ENCODE results near the gene SERGEF.
A peak's percentile ranks its signal among the peaks of the same experiment; 100 is the strongest.

Gene SERGEF

DNA sequence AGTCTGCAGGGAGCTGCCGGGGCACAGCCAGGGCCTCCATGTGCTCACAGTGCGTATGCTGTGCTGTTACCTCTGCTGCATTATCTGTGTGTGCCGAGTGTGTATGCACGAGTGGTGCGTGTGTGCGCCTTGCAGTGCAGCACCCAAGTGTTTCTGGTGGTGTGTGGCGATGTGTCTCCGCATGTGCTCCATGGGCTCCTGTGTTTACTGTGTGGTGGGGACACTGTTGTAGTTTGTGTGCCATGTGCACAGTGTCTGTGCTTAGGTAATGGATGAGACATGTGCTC, 246.8 kb downstream of the SERGEF start:
- DNase-seq = no peak

- no peak for DNase-seq
Observed at GRCh38 chr11:17765356-17766072, 247.3 kb downstream of the SERGEF start.

DNA sequence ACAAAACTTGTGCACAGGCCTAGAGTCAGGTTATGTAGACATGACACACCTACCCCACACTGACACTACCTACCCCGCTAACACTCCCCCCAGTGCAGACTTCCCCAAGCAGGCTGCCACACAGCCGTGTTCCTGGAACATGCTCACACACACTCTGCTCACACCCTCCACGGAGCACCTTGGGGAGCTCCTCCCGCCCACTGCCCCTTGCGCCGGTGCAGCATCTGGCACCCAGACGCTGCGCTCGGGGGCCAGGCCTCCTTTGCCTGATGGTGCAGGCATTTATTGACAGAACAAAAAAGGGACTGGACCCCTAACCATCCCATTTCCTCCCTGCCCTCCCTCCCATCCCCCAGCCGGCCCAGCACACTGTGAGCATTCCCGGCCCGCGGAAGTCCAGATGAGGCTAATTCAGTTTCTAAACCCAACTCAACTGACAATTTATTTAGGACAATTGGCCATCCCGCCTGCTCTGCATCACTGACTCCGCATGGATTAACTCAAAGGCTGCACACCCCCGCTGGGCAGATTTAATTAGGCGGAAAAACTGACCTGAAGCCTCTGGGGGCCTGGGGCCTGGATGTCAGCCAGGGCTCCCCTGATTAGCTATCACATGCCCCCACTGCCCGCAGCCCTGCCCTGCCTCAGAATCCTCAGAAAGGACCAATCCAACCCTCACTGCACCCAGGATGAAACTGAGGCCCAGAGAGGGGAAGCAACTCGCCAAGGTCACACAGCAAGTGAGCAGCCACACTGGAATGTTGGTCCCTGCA, 248.2 kb downstream of the SERGEF start:
- no peak for DNase-seq

DNA sequence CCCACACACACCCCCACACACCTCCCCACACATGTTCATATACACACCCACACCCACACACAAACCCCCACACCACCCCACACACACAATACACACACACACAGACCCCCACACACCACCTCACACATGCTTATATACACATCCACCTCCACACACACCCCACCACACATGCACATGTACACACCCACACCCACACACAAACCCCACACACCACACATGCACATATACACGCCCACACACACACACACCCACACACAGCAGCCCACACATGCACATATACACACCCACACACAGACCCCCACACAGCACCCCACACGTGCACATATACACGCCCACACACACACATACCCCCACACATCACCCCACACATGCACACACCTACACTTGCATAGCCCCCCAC, 249.1 kb downstream of the SERGEF start:
- DNase-seq = no peak

GRCh38 chr11:17763244-17763643, 249.6 kb downstream of the SERGEF start:
- no peak for DNase-seq

DNA sequence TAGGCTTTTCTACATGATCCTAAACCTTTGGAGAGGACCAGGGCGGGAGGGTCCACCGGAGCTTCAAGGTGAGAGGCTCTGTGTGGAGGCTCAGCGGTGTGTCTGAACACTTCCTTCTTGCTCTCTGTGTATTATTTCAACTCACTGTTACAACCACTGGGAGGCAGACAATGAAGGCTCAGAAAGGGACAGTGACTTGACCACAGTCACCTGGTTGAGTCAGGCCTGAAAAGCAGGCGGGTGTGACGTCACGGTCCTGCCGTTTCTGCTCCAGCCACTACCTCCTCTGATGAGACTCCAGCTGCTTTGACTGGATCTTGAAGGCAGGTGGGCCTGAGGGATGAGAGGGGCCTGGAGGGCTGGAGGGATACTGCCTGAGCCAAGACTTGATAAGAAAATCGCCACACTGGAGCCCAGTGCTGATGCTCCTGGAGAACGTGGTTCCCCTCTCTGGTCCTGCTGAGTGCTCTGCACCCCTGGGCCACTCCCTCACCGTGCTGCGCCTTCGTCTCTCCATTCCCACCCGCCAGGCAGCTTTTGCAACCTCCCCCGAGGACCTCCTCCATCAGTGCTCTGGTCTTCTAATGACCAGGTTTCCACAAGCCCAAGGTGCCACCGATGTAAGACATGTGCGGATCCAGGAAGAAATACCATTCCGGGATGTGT, 250.4 kb downstream of the SERGEF start:
- DNase-seq = peak; percentile 13

DNA sequence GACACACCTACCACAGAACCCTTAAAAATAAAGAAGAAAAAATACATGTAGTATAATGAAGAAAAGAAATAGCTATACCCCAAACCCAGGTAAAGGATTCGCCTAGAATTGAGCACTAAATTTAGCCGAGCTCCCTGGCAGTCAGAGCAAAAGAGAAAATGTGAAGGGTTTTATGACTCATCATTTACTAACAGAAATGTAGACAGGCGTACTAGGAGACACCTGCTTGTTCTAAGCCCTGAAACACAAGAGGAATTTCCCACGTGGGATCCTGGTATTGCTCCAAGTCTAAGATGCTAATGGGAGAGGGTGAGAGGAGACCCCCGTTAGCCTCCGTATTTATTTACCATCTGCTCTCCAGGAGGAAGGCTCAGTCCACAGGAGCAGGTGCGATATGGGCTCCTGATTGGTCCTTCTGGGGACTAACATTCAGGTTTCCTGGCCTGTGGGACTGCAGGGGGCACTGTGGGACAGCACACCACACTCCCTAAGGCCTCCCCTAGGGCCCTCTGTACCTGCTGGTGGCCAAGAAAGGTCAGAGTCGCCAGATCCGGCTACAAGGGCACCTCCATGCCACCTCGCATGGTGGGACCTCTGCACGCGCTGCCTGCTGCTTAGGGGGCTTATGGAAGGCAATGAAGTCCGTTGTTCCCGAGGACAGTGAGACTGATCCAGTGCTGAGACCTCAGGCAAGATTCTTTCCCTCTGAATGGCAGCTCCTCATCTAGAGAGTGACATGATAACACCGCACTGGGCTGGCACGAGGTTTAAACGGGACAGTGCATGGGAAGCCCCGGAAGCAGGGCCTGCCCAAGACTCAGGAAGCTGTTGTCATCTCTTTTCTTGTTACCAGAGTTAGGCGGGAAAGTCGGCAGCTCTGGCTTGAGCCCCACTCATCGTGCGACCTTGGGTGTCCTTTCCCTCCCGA, 252.5 kb downstream of the SERGEF start:
- peak; percentile 68 for DNase-seq

DNA sequence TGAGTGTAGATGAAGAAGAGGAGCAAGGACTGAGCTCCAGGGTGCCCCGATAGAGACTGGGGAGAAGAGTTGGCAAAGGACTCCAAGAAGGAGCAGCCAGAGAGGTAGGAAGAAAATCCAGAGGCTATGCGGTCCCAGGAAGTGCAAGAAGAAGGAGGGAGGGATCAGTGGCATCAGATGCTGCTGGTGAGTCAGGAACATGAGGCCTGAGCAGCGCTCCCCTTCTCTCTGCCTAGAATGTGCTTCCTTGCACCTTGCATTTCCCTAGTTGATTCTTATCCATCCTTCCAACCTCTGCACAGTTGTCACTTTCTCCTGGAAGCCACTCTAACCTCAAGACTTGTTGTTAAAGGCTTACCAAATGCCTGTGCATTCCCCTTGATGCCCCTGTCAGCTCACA, 257.0 kb downstream of the SERGEF start:
- no peak for DNase-seq

GRCh38 chr11:17753641-17754040, 259.2 kb downstream of the SERGEF start:
- DNase-seq = no peak

GRCh38 chr11:17753153-17753552, 259.7 kb downstream of the SERGEF start:
- DNase-seq = no peak

- no peak for DNase-seq
Observed at GRCh38 chr11:17752144-17752543, 260.7 kb downstream of the SERGEF start.

- DNase-seq = no peak
Observed at GRCh38 chr11:17751558-17751957, 261.3 kb downstream of the SERGEF start.

DNA sequence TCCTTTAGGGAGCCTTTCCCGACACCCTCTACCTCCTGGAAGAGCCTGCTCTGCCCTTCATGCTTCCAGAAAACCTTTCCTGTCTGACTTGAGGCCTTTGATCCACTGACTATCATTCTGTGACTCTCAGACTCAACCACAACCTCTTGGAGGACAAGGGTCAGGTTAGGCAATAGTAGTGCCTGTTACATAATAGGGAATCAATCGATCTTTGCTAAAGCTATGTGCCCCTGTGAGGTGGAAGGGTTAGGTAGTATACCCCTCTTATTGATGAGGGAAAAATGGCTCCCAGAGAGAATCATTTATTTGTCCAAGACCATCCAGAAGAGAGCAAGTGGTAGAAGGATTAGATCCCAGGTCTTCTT, 262.1 kb downstream of the SERGEF start:
- no peak for DNase-seq

DNA sequence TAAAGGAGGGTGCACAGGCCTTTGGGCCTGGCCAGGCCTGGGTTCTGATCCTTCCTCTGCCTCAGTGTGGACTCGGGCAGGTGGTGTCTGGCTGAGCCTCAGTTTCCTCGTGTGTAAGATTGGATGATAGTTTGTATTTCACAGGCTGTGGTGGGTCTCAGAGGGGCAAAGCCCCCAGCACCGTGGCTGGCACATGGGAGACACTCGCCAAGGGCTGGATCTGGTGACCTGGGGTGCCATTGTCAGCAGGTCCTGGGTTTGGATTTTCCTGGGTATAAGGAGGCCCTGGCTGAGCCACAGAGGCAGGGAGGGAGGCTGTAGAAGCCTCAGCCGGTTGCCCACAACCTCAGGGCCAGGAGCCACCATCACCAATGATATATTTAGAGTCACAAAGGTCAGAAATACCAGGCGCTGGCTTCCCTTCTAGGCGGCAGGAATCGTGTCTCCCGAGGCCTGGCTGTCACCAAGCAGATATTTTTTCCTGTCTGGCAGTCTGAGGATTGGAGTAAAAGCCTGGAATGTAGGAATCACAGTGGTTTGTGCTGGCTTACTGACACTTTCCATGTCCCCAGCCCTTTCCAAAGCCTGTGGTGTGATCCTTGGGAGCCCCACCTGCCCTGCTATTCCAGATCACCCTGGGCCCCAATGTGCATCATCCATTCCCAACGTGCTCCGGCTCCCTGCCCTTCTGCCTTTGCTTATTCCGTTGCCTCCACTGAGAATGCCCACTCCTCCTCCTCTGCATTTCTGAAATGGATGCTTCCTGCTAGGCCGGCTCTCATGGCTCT, 262.6 kb downstream of the SERGEF start:
- DNase-seq = no peak

- DNase-seq = no peak
Observed at GRCh38 chr11:17748761-17749721, 263.8 kb downstream of the SERGEF start.

- DNase-seq = no peak
Observed at GRCh38 chr11:17748044-17748443, 264.8 kb downstream of the SERGEF start.

- peak; percentile 31 for DNase-seq
Observed at GRCh38 chr11:17747131-17747955, 265.5 kb downstream of the SERGEF start.

GRCh38 chr11:17746096-17746495, 266.8 kb downstream of the SERGEF start:
- DNase-seq = no peak

GRCh38 chr11:17745023-17745772, 267.6 kb downstream of the SERGEF start:
- DNase-seq = peak; percentile 20

Measured in RPMI8226 (cell line).